HepG2 (cell line): ENCODE data around the gene GAL3ST3. TPM values are rescaled to one million over a fixed set of nuclear protein-coding genes. Genes with fewer than 3 reads are reported as not detected.

Source experiments
- CREM ChIP-seq, 2 experiments: sonication (generic) in 1 of 2; formaldehyde crosslinking in 1 of 2; IDR thresholded peaks; 2 replicates each; pipeline versions ENCODE4 v1.4.0 to v1.6.1; 2016 to 2020; ENCODE audit warnings: antibody characterized with exemption in 1 of 2, mild to moderate bottlenecking in 1 of 2, missing genetic modification reagents in 1 of 2
- GATAD1 ChIP-seq: IDR thresholded peaks from 2 replicates; pipeline ENCODE4 v1.6.1; 2016; ENCODE audit warnings: missing genetic modification reagents, missing compliant biosample characterization
- HDAC2 ChIP-seq: sonication (generic); formaldehyde crosslinking; IDR thresholded peaks from 2 replicates; pipeline ENCODE4 v1.4.0; 2020; ENCODE audit warnings: missing genetic modification reagents
- HDAC6 ChIP-seq: fragments of 200-600 bp; sonication (generic); IDR thresholded peaks from 2 replicates; pipeline ENCODE4 v1.7.0; 2017; ENCODE audit warnings: mild to moderate bottlenecking, antibody characterized with exemption, low read length, low read depth
- HNF4G ChIP-seq, 2 experiments: sonication (generic) in 1 of 2; formaldehyde crosslinking in 1 of 2; IDR thresholded peaks; 2 replicates each; pipeline versions ENCODE4 v1.4.0 to v1.6.1; 2011 to 2020; ENCODE audit warnings: borderline replicate concordance in 2 of 2, low read depth in 2 of 2, mild to moderate bottlenecking in 2 of 2, low read length in 1 of 2, missing genetic modification reagents in 1 of 2, moderate library complexity in 1 of 2
- HNRNPLL ChIP-seq: fragments of 200-400 bp; formaldehyde crosslinking; IDR thresholded peaks from 2 replicates; pipeline ENCODE4 v1.6.1; 2017; ENCODE audit warnings: mild to moderate bottlenecking, low read depth, low read length; ENCODE audit not compliant: poor library complexity, severe bottlenecking
- LCORL ChIP-seq, 2 experiments: fragments of 450-650 bp in 1 of 2; sonication (generic) in 1 of 2; formaldehyde crosslinking in 1 of 2; IDR thresholded peaks; 2 replicates each; pipeline versions ENCODE4 v1.5.0 to v1.6.1; 2017 to 2020; ENCODE audit warnings: antibody characterized with exemption in 1 of 2, missing genetic modification reagents in 1 of 2
- MAFK ChIP-seq, 2 experiments: IDR thresholded peaks in 1 of 2; conservative IDR thresholded peaks in 1 of 2; 2 replicates each; pipeline ENCODE4 v1.6.1; 2011; ENCODE audit warnings: improper control_type of control experiment in 2 of 2, low read length in 2 of 2
- MEIS1 ChIP-seq: sonication (generic); formaldehyde crosslinking; IDR thresholded peaks from 2 replicates; pipeline ENCODE4 v1.9.0; 2021; ENCODE audit warnings: mild to moderate bottlenecking, missing genetic modification reagents, moderate library complexity, borderline replicate concordance
- MTF2 ChIP-seq: sonication (generic); formaldehyde crosslinking; IDR thresholded peaks from 2 replicates; pipeline ENCODE4 v1.5.0; 2020; ENCODE audit warnings: missing genetic modification reagents, borderline replicate concordance
- NR2C2 ChIP-seq: sonication (generic); formaldehyde crosslinking; IDR thresholded peaks from 2 replicates; pipeline ENCODE4 v1.4.0; 2020; ENCODE audit warnings: missing genetic modification reagents, mild to moderate bottlenecking, moderate library complexity, borderline replicate concordance
- PHF20 ChIP-seq: sonication (generic); formaldehyde crosslinking; IDR thresholded peaks from 2 replicates; pipeline ENCODE4 v1.5.0; 2020; ENCODE audit warnings: mild to moderate bottlenecking, missing genetic modification reagents
- PPARG ChIP-seq: conservative IDR thresholded peaks from 2 replicates; pipeline ENCODE4 v1.6.1; 2016; ENCODE audit warnings: missing biosample characterization, missing genetic modification reagents
- RAD21 ChIP-seq: fragments of 450-650 bp; formaldehyde crosslinking; IDR thresholded peaks from 2 replicates; pipeline ENCODE4 v1.5.0; 2020; ENCODE audit warnings: mild to moderate bottlenecking
- ZHX2 ChIP-seq, 2 experiments: sonication (generic) in 1 of 2; formaldehyde crosslinking in 1 of 2; IDR thresholded peaks; 2 replicates each; pipeline versions ENCODE4 v1.6.1 to v1.9.0; 2014 to 2022; ENCODE audit warnings: antibody characterized with exemption in 1 of 2, borderline replicate concordance in 1 of 2, inconsistent platforms in 1 of 2, low read depth in 1 of 2, missing genetic modification reagents in 1 of 2
- ZKSCAN1 ChIP-seq: fragments of 150-350 bp; IDR thresholded peaks from 2 replicates; pipeline ENCODE4 v1.6.1; 2014; ENCODE audit warnings: low read length
- ZNF230 ChIP-seq: sonication (generic); formaldehyde crosslinking; IDR thresholded peaks from 2 replicates; pipeline ENCODE4 v1.4.0; 2020; ENCODE audit warnings: mild to moderate bottlenecking, missing genetic modification reagents
- ZNF446 ChIP-seq: sonication (generic); formaldehyde crosslinking; IDR thresholded peaks from 2 replicates; pipeline ENCODE4 v1.5.0; 2020; ENCODE audit warnings: mild to moderate bottlenecking, missing genetic modification reagents
- ZNF564 ChIP-seq: sonication (generic); formaldehyde crosslinking; IDR thresholded peaks from 2 replicates; pipeline ENCODE4 v1.8.1; 2023; ENCODE audit warnings: mild to moderate bottlenecking, missing genetic modification reagents
- ZNF777 ChIP-seq: sonication (generic); formaldehyde crosslinking; IDR thresholded peaks from 2 replicates; pipeline ENCODE4 v1.4.0; 2020; ENCODE audit warnings: missing genetic modification reagents
- ZNF790 ChIP-seq: sonication (generic); formaldehyde crosslinking; IDR thresholded peaks from 2 replicates; pipeline ENCODE4 v1.8.0; 2022; ENCODE audit warnings: missing genetic modification reagents, mild to moderate bottlenecking, borderline replicate concordance
- polyA plus RNA-seq, 8 experiments: library from polyadenylated mRNA; depleted of rRNA in 3 of 8; stranded (reverse) in 7 of 8; unstranded in 1 of 8; fragments of >200 nt; fragmentation: Illumina TruSeq in 4 of 8; extraction: Trizol in 4 of 8; gene quantifications; 2 replicates each; pipeline versions ENCODE4 v1.2.1 to v1.2.3, GENCODE V29; 2011 to 2016; ENCODE audit warnings: low read depth in 4 of 8, missing spikeins in 1 of 8, mixed read lengths in 1 of 8; ENCODE audit not compliant: insufficient read depth in 1 of 8
- total RNA-seq, 5 experiments: library from RNA; depleted of rRNA; stranded (reverse); fragments of >200 nt; fragmentation: Illumina TruSeq; extraction: Trizol; gene quantifications; 2 replicates each; pipeline ENCODE4 v1.2.3, GENCODE V29; 2016; ENCODE audit warnings: low read depth in 1 of 5

GAL3ST3 gene
- total and polyA plus RNA-seq, 2 of the 13 experiments (the other 11 are each of a cell fraction or from before 2014, with no cell fraction given) = not detected

GRCh38 chr11:66051766-66052663 is 3.1 kb upstream of the GAL3ST3 start, which contains the start of gene SF3B2 (continued):
- TF ChIP-seq GATAD1 = peak; percentile 96
- TF ChIP-seq ZNF230 (CRISPR knock-in tag) = peak; percentile 93
- TF ChIP-seq MAFK (conservative IDR thresholded peaks at IDR 0.05 in 1 of 2, IDR thresholded peaks at IDR 0.05 in 1 of 2; ENCODE audit: low read length in 2 of 2) = no peak
- TF ChIP-seq ZNF777 (CRISPR knock-in tag) = no peak; the same call in 1 of the 2 replicates
- TF ChIP-seq MEIS1 = peak; percentile 73; the same call in 1 of the 2 replicates
- TF ChIP-seq PHF20 = peak; percentile 96
- 0 out of 2 replicates have a peak, but pooled peaks have one; percentile 20 for TF ChIP-seq RAD21 (CRISPR knock-in tag)
- TF ChIP-seq LCORL (IDR thresholded peaks at IDR 0.05) = no peak
- TF ChIP-seq LCORL (CRISPR knock-in tag; IDR thresholded peaks at IDR 0.05) = peak; percentile 90
- TF ChIP-seq NR2C2 (CRISPR knock-in tag) = peak; percentile 95
- TF ChIP-seq HNRNPLL = peak; percentile 92
- peak; percentile 94 for TF ChIP-seq CREM (IDR thresholded peaks at IDR 0.05)
- TF ChIP-seq CREM (CRISPR knock-in tag; IDR thresholded peaks at IDR 0.05) = 0 out of 2 replicates have a peak, but pooled peaks have one; percentile 26
- no peak for TF ChIP-seq PPARG
- TF ChIP-seq HNF4G (IDR thresholded peaks at IDR 0.05; ENCODE audit: borderline replicate concordance, low read depth, low read length) = no peak
- TF ChIP-seq HNF4G (CRISPR knock-in tag; IDR thresholded peaks at IDR 0.05; ENCODE audit: borderline replicate concordance, low read depth) = peak; percentile 62; the same call in 1 of the 2 replicates
- TF ChIP-seq ZKSCAN1 = no peak
- peak; percentile 92; the same call in 1 of the 2 replicates for TF ChIP-seq MTF2 (CRISPR knock-in tag)
- TF ChIP-seq ZNF564 (CRISPR knock-in tag) = peak; percentile 60; the same call in 1 of the 2 replicates
- peak; percentile 88 for TF ChIP-seq ZHX2 (IDR thresholded peaks at IDR 0.05; ENCODE audit: low read depth)
- TF ChIP-seq ZHX2 (CRISPR knock-in tag; IDR thresholded peaks at IDR 0.05; ENCODE audit: borderline replicate concordance) = no peak
- 0 out of 2 replicates have a peak, but pooled peaks have one; percentile 73 for TF ChIP-seq ZNF446 (CRISPR knock-in tag)
- TF ChIP-seq HDAC6 = no peak
- peak; percentile 79; the same call in 1 of the 2 replicates for TF ChIP-seq ZNF790 (CRISPR knock-in tag)
- peak; percentile 66 for TF ChIP-seq HDAC2
